H1 (cell line): ENCODE measurements around the gene CNDP1. TPM values are rescaled to one million over a fixed set of nuclear protein-coding genes. Genes with fewer than 3 reads are reported as not detected.

Source experiments
- CTCF ChIA-PET: fragments of 300-600 bp; sonication (Branson Sonifier 250); formaldehyde crosslinking; loops from one replicate; lab custom pipeline; 2021; ENCODE audit not compliant: partially characterized antibody; lab: Charles Lee
- POLR2A ChIA-PET: fragments of 300-600 bp; sonication (Branson Sonifier 250); formaldehyde crosslinking; loops from one replicate; lab custom pipeline; 2021; ENCODE audit warnings: inconsistent platforms; ENCODE audit not compliant: partially characterized antibody; lab: Charles Lee
- DNase-seq, 2 experiments: peaks; one replicate each; pipeline versions ENCODE4 v3.0.0 to v3.0.0-alpha.2; 2010 to 2022; ENCODE audit warnings: low spot score in 2 of 2, low read depth in 1 of 2, mixed read lengths in 1 of 2
- FAIRE-seq: peaks from 2 replicates; lab custom pipeline; 2011; peaks lifted over from hg19 to GRCh38; lab: Jason Lieb, UNC
- H2AFZ ChIP-seq: 2 replicates; pipeline ENCODE4 v1.8.1; 2012; ENCODE audit warnings: low read length, inconsistent platforms
- H2AK5ac ChIP-seq: 2 replicates; pipeline ENCODE4 v1.6.1; 2013; ENCODE audit warnings: low read depth, low read length
- H2BK120ac ChIP-seq: replicated peaks from 2 replicates; pipeline ENCODE3; 2013; ENCODE audit warnings: low read depth, low read length, inconsistent platforms
- H2BK12ac ChIP-seq: 2 replicates; pipeline ENCODE4 v1.6.1; 2013; ENCODE audit warnings: low read depth, low read length
- H2BK15ac ChIP-seq: 2 replicates; pipeline ENCODE4 v1.6.1; 2013; ENCODE audit warnings: low read length
- H2BK20ac ChIP-seq: 2 replicates; pipeline ENCODE4 v1.6.1; 2013; ENCODE audit warnings: low read length
- H2BK5ac ChIP-seq: 2 replicates; pipeline ENCODE4 v1.6.1; 2013; ENCODE audit warnings: low read depth, low read length
- H3K14ac ChIP-seq: 2 replicates; pipeline ENCODE4 v1.6.1; 2013; ENCODE audit warnings: inconsistent platforms; ENCODE audit not compliant: insufficient read length
- H3K18ac ChIP-seq: 2 replicates; pipeline ENCODE4 v1.6.1; 2013; ENCODE audit warnings: low read length; ENCODE audit errors: extremely low read depth
- H3K23ac ChIP-seq: 2 replicates; pipeline ENCODE4 v1.6.1; 2013; ENCODE audit warnings: inconsistent platforms; ENCODE audit not compliant: insufficient read length
- H3K23me2 ChIP-seq: 2 replicates; pipeline ENCODE4 v1.6.1; 2013; ENCODE audit warnings: low read depth, low read length
- H3K27ac ChIP-seq: 2 replicates; pipeline ENCODE4 v1.6.1; 2011; ENCODE audit warnings: low read depth, low read length, inconsistent platforms
- H3K27me3 ChIP-seq, 4 experiments: replicated peaks in 1 of 4; 1 replicate in 1 of 4; 2 replicates in 3 of 4; pipeline versions ENCODE4 v1.6.1 to v1.8.1; 2011 to 2013; ENCODE audit warnings: low read length in 3 of 4, mild to moderate bottlenecking in 3 of 4, inconsistent platforms in 2 of 4, mixed read lengths in 2 of 4, moderate library complexity in 1 of 4; ENCODE audit not compliant: control insufficient read depth in 3 of 4, insufficient read depth in 3 of 4; ENCODE audit errors: extremely low read depth in 1 of 4
- H3K36me3 ChIP-seq, 4 experiments: 2 replicates each; pipeline versions ENCODE4 v1.6.1 to v1.8.1; 2011 to 2013; ENCODE audit warnings: mild to moderate bottlenecking in 4 of 4, low read length in 3 of 4, moderate library complexity in 2 of 4, control low read depth in 1 of 4, inconsistent platforms in 1 of 4; ENCODE audit not compliant: insufficient read depth in 4 of 4, control insufficient read depth in 2 of 4
- H3K4ac ChIP-seq: replicated peaks from 2 replicates; pipeline ENCODE3; 2013; ENCODE audit warnings: low read length, low read depth, mixed read lengths, inconsistent platforms; ENCODE audit not compliant: insufficient read length
- H3K4me1 ChIP-seq, 4 experiments: replicated peaks in 1 of 4; 1 replicate in 1 of 4; 2 replicates in 3 of 4; pipeline versions ENCODE4 v1.6.1 to v1.8.1; 2011 to 2013; ENCODE audit warnings: low read length in 3 of 4, inconsistent platforms in 2 of 4, mixed read lengths in 1 of 4; ENCODE audit not compliant: insufficient read depth in 4 of 4, control insufficient read depth in 3 of 4
- H3K4me2 ChIP-seq, 2 experiments: 2 replicates each; pipeline versions ENCODE4 v1.6.1 to v1.8.1; 2011 to 2013; ENCODE audit warnings: low read depth in 2 of 2, low read length in 2 of 2, control low read depth in 1 of 2, inconsistent platforms in 1 of 2, mild to moderate bottlenecking in 1 of 2; ENCODE audit not compliant: insufficient read depth in 1 of 2
- H3K4me3 ChIP-seq, 4 experiments: fragments of 200-600, 300-600 bp in 1 of 4; sonication (generic), shearing (Covaris generic), sonication (Bioruptor Twin) in 1 of 4; 2 replicates each; pipeline versions ENCODE4 v1.5.1 to v1.8.1; 2011 to 2016; ENCODE audit warnings: low read length in 4 of 4, low read depth in 3 of 4, control low read depth in 2 of 4, inconsistent platforms in 2 of 4, mild to moderate bottlenecking in 2 of 4, mixed read lengths in 1 of 4, moderate library complexity in 1 of 4; ENCODE audit not compliant: insufficient read depth in 2 of 4; ENCODE audit errors: extremely low read depth in 1 of 4
- H3K56ac ChIP-seq: replicated peaks from 2 replicates; pipeline ENCODE3; 2013; ENCODE audit warnings: low read depth, mild to moderate bottlenecking, mixed read lengths, low read length, inconsistent platforms; ENCODE audit not compliant: insufficient read length
- H3K79me1 ChIP-seq: 2 replicates; pipeline ENCODE4 v1.6.1; 2013; ENCODE audit warnings: low read depth, low read length, control low read depth
- H3K79me2 ChIP-seq, 2 experiments: 2 replicates each; pipeline versions ENCODE4 v1.6.1 to v1.8.1; 2012 to 2013; ENCODE audit warnings: low read length in 2 of 2, mild to moderate bottlenecking in 2 of 2, inconsistent platforms in 1 of 2; ENCODE audit not compliant: insufficient read depth in 2 of 2, control insufficient read depth in 1 of 2
- H3K9ac ChIP-seq, 4 experiments: replicated peaks in 1 of 4; 1 replicate in 1 of 4; 2 replicates in 3 of 4; pipeline versions ENCODE4 v1.6.1 to v1.8.1; 2011 to 2013; ENCODE audit warnings: low read depth in 3 of 4, low read length in 3 of 4, control low read depth in 2 of 4, mild to moderate bottlenecking in 2 of 4, moderate library complexity in 2 of 4, inconsistent platforms in 1 of 4; ENCODE audit errors: extremely low read depth in 1 of 4
- H3K9me3 ChIP-seq, 2 experiments: 2 replicates each; pipeline versions ENCODE4 v1.6.1 to v1.8.1; 2012 to 2013; ENCODE audit warnings: mild to moderate bottlenecking in 2 of 2, moderate library complexity in 2 of 2, control low read depth in 1 of 2, inconsistent platforms in 1 of 2, low read depth in 1 of 2, low read length in 1 of 2, mixed read lengths in 1 of 2; ENCODE audit not compliant: insufficient read depth in 2 of 2
- H4K20me1 ChIP-seq, 2 experiments: replicated peaks in 1 of 2; 2 replicates each; pipeline versions ENCODE3 to v1.8.1; 2011 to 2013; ENCODE audit warnings: inconsistent platforms in 2 of 2, low read length in 2 of 2, mild to moderate bottlenecking in 1 of 2; ENCODE audit not compliant: insufficient read depth in 2 of 2, control insufficient read depth in 1 of 2
- H4K5ac ChIP-seq: 2 replicates; pipeline ENCODE4 v1.6.1; 2013; ENCODE audit warnings: low read length, low read depth, mixed read lengths, inconsistent platforms; ENCODE audit not compliant: insufficient read length
- H4K8ac ChIP-seq: 2 replicates; pipeline ENCODE4 v1.8.0; 2013; ENCODE audit warnings: mild to moderate bottlenecking, moderate library complexity, low read length, inconsistent platforms; ENCODE audit not compliant: insufficient read depth; ENCODE audit errors: extremely low read depth
- H4K91ac ChIP-seq: replicated peaks from 2 replicates; pipeline ENCODE3; 2013; ENCODE audit warnings: low read length, mixed read lengths, inconsistent platforms; ENCODE audit not compliant: insufficient read length
- BRCA1 ChIP-seq: IDR thresholded peaks from 2 replicates; pipeline ENCODE4 v1.6.1; 2012; ENCODE audit warnings: low read depth, low read length, improper control_type of control experiment
- EGR1 ChIP-seq: IDR thresholded peaks from 2 replicates; pipeline ENCODE4 v1.6.1; 2011; ENCODE audit warnings: low read depth, low read length, borderline replicate concordance
- EP300 ChIP-seq, 2 experiments: IDR thresholded peaks; 1 replicate in 1 of 2; 2 replicates in 1 of 2; pipeline ENCODE4 v1.6.1; 2011 to 2012; ENCODE audit warnings: low read depth in 2 of 2, low read length in 2 of 2, mild to moderate bottlenecking in 2 of 2, borderline replicate concordance in 1 of 2, inconsistent platforms in 1 of 2, moderate library complexity in 1 of 2
- EZH2 ChIP-seq: fragments of 200-600 bp; sonication (generic); IDR thresholded peaks from 2 replicates; pipeline ENCODE4 v1.7.1; 2012; ENCODE audit warnings: low read depth, mild to moderate bottlenecking, moderate library complexity, low read length, inconsistent platforms; ENCODE audit not compliant: severe bottlenecking
- KDM5A ChIP-seq: fragments of 200-600 bp; IDR thresholded peaks from 2 replicates; pipeline ENCODE4 v1.7.1; 2012; ENCODE audit warnings: mild to moderate bottlenecking, low read length, inconsistent platforms, mixed read lengths
- RFX5 ChIP-seq: IDR thresholded peaks from 2 replicates; pipeline ENCODE4 v1.6.1; 2011; ENCODE audit warnings: low read depth, low read length, improper control_type of control experiment, borderline replicate concordance
- RNF2 ChIP-seq: fragments of 200-900, 300-1000 bp; sonication (generic); IDR thresholded peaks from 2 replicates; pipeline ENCODE4 v1.7.1; 2016; ENCODE audit warnings: borderline replicate concordance, low read depth, mild to moderate bottlenecking, antibody characterized with exemption, low read length; ENCODE audit not compliant: poor library complexity, severe bottlenecking; ENCODE audit errors: missing control alignments
- SIN3A ChIP-seq, 2 experiments: IDR thresholded peaks in 1 of 2; conservative IDR thresholded peaks in 1 of 2; 2 replicates each; pipeline ENCODE4 v1.6.1; 2011 to 2012; ENCODE audit warnings: low read length in 2 of 2, improper control_type of control experiment in 1 of 2, low read depth in 1 of 2, mild to moderate bottlenecking in 1 of 2
- SRF ChIP-seq: IDR thresholded peaks from 2 replicates; pipeline ENCODE4 v1.6.1; 2011; ENCODE audit warnings: mild to moderate bottlenecking, low read depth, low read length, moderate library complexity
- WGBS, 2 experiments: shearing (Covaris generic) in 1 of 2; methylation state at CpG; one replicate each; pipeline versions ENCODE4 v1.1.6 to v1.1.7; 2013 to 2015; ENCODE audit warnings: low lambda C conversion rate in 2 of 2, mixed read lengths in 2 of 2, inconsistent platforms in 1 of 2, low coverage in 1 of 2, missing lambda C conversion rate in 1 of 2; ENCODE audit not compliant: insufficient replicate concordance in 2 of 2, insufficient coverage in 1 of 2, insufficient read length in 1 of 2; ENCODE audit errors: extremely low coverage in 1 of 2, missing lambda C conversion rate in 1 of 2; 5-methylcytosine and 5-hydroxymethylcytosine counted together
- polyA plus RNA-seq, 7 experiments: library from polyadenylated mRNA; depleted of rRNA in 3 of 7; stranded (reverse) in 5 of 7; unstranded in 2 of 7; fragments of >200 nt in 5 of 7; fragments of 200-250 nt in 2 of 7; gene quantifications; 1 replicate in 5 of 7; 2 replicates in 1 of 7; 4 replicates in 1 of 7; pipeline versions ENCODE4 v1.2.1 to v1.2.3, GENCODE V29; 2011 to 2013; ENCODE audit warnings: missing spikeins in 2 of 7, mixed read lengths in 2 of 7
- total RNA-seq: library from RNA; stranded (reverse); fragmentation: NEBNext Ultra II Directional; extraction: Animal tissue kit (Norgen Biotek cat#: 25700); gene quantifications from 2 replicates; pipeline ENCODE4 v1.2.1, GENCODE V29; 2021

The CNDP1 gene
- total and polyA plus RNA-seq, 2 of the 8 experiments (the other 6 are each of a cell fraction or from before 2014, with no cell fraction given) = 0.09 TPM; not detected in 1

DNA sequence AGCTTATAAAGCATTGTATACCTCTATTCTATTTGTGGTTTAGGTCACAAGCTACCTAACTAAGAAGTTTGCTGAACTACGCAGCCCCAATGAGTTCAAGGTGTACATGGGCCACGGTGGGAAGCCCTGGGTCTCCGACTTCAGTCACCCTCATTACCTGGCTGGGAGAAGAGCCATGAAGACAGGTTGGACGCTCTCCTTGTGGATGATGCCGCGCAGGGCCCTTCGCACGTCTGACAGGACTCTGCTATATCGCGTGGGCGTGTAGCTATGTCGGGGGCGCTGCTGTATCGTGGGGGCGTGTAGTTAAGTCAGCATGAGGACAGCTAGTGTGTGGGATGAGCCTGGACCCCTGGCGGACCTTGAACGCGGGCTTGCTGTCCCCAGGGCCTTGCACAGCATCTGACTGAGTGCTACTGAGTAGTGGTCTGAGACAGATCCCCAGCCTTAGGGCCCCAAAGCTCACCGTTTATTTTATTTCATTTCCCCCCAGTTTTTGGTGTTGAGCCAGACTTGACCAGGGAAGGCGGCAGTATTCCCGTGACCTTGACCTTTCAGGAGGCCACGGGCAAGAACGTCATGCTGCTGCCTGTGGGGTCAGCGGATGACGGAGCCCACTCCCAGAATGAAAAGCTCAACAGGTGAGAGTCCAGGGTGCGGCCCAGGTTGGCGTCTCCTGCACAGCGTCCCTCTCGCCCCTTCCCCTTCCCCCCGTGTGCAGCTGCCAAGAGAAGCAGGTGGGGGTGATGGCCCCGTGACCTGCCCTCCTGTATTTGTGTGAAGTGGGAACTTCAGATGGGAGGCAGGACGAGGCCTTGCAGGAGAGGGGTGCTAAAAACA lies 15.6 kb upstream of the CNDP1 start:
- no peak overlapping the region for H3K18ac ChIP-seq
- H3K9ac ChIP-seq = no peak overlapping the region
- H2BK120ac ChIP-seq = no peak overlapping the region
- no peaks in the 10 kb centered on the region; a peak in 1 of 4 replicates for H3K79me2 ChIP-seq
- no peak overlapping the region for H2AFZ ChIP-seq
- H3K79me1 ChIP-seq = peaks cover 6% of the 10 kb centered on the region; the same call in 1 of the 2 replicates
- H2AK5ac ChIP-seq = no peak overlapping the region
- H3K9me3 ChIP-seq = peaks cover 0 to 7% of the 10 kb centered on the region in 2 experiments; a peak in 2 of 4 replicates
- no peak overlapping the region for H4K8ac ChIP-seq
- H3K23me2 ChIP-seq = no peaks in the 10 kb centered on the region
- peaks cover 10 to 73% (median 48%) of the 10 kb centered on the region in 4 experiments for H3K36me3 ChIP-seq
- no peak overlapping the region for H3K27ac ChIP-seq
- no peak overlapping the region for H3K14ac ChIP-seq
- no peaks in the 10 kb centered on the region; a peak in 1 of 7 replicates for H3K4me1 ChIP-seq
- POLR2A ChIA-PET = interaction anchor here (0.9 to 4.9 kb wide), 6 partner anchors 8 to 20 kb away, joined by 3 to 31 read pairs (median 6); no protein-coding TSS in a partner anchor
- H2BK20ac ChIP-seq = no peak overlapping the region
- 86% methylated on average over 29 of the region's 32 CpGs; no CpG with 5 or more reads in 1 of the 2 experiments for WGBS, 2 experiments
- H4K20me1 ChIP-seq = peaks cover 2 to 7% of the 10 kb centered on the region in 2 experiments
- H4K5ac ChIP-seq = no peak overlapping the region
- no peak overlapping the region for H3K4me3 ChIP-seq
- H3K56ac ChIP-seq = no peak overlapping the region
- H2BK5ac ChIP-seq = no peak overlapping the region
- FAIRE-seq (no peak), DNase-seq (no peak)
- CTCF ChIA-PET = interaction anchor here (0.7 to 2.3 kb wide), 5 partner anchors 15 to 165 kb away, joined by 3 to 11 read pairs (median 4); partner anchors contain the start of gene CNDP1
- H3K27me3 ChIP-seq = no peaks in the 10 kb centered on the region
- H3K4ac ChIP-seq = no peak overlapping the region
- no peak overlapping the region for H4K91ac ChIP-seq
- H2BK15ac ChIP-seq = no peak overlapping the region
- H3K23ac ChIP-seq = no peak overlapping the region
- H3K4me2 ChIP-seq = no peak overlapping the region
- no peak overlapping the region for H2BK12ac ChIP-seq
- no peak for TF ChIP-seq BRCA1
- TF ChIP-seq RFX5 = no peak
- no peak for TF ChIP-seq RNF2
- TF ChIP-seq SRF = no peak
- TF ChIP-seq EGR1 = no peak
- TF ChIP-seq EP300 (IDR thresholded peaks at IDR 0.05; ENCODE audit: borderline replicate concordance in 1 of 2, low read depth in 2 of 2, low read length in 2 of 2) = no peak
- no peak for TF ChIP-seq EZH2
- no peak for TF ChIP-seq KDM5A
- TF ChIP-seq SIN3A (conservative IDR thresholded peaks at IDR 0.05 in 1 of 2, IDR thresholded peaks at IDR 0.05 in 1 of 2; ENCODE audit: low read depth in 1 of 2, low read length in 2 of 2) = no peak
